HepG2 (cell line): ENCODE data around the gene APRT. TPM values are rescaled to one million over a fixed set of nuclear protein-coding genes. Genes with fewer than 3 reads are reported as not detected.

Experiments
- HCFC1 ChIP-seq: fragments of 150-350 bp; IDR thresholded peaks from 2 replicates; pipeline ENCODE4 v1.6.1; 2014; ENCODE audit warnings: low read depth, low read length
- KAT2B ChIP-seq: fragments of 150-350 bp; IDR thresholded peaks from 2 replicates; pipeline ENCODE4 v1.6.1; 2014; ENCODE audit warnings: low read depth, low read length, borderline replicate concordance
- KDM6A ChIP-seq: IDR thresholded peaks from 2 replicates; pipeline ENCODE4 v1.6.1; 2016; ENCODE audit warnings: low read depth
- MAF1 ChIP-seq: sonication (generic); formaldehyde crosslinking; IDR thresholded peaks from 2 replicates; pipeline ENCODE4 v1.5.0; 2020; ENCODE audit warnings: missing genetic modification reagents, borderline replicate concordance
- MED13 ChIP-seq: sonication (generic); formaldehyde crosslinking; IDR thresholded peaks from 2 replicates; pipeline ENCODE4 v1.5.0; 2020; ENCODE audit warnings: missing genetic modification reagents
- MLLT10 ChIP-seq: sonication (generic); formaldehyde crosslinking; IDR thresholded peaks from 2 replicates; pipeline ENCODE4 v1.4.0; 2020; ENCODE audit warnings: missing genetic modification reagents
- PAX8 ChIP-seq: sonication (generic); formaldehyde crosslinking; IDR thresholded peaks from 2 replicates; pipeline ENCODE4 v1.8.0; 2022; ENCODE audit warnings: mild to moderate bottlenecking, missing genetic modification reagents, borderline replicate concordance
- PITX1 ChIP-seq: sonication (generic); formaldehyde crosslinking; IDR thresholded peaks from 2 replicates; pipeline ENCODE4 v1.5.1; 2020; ENCODE audit warnings: mild to moderate bottlenecking, missing genetic modification reagents
- SIN3B ChIP-seq: fragments of 150-350 bp; IDR thresholded peaks from 2 replicates; pipeline ENCODE4 v1.6.1; 2014; ENCODE audit warnings: low read length
- SNRNP70 ChIP-seq: fragments of 200-400 bp; formaldehyde crosslinking; IDR thresholded peaks from 2 replicates; pipeline ENCODE4 v1.6.1; 2017; ENCODE audit warnings: mild to moderate bottlenecking, low read depth, low read length, moderate library complexity
- SP140L ChIP-seq: sonication (generic); formaldehyde crosslinking; IDR thresholded peaks from 2 replicates; pipeline ENCODE4 v1.4.0; 2020; ENCODE audit warnings: missing genetic modification reagents, borderline replicate concordance
- TBP ChIP-seq: sonication (generic); formaldehyde crosslinking; IDR thresholded peaks from 2 replicates; pipeline ENCODE4 v1.5.0; 2020; ENCODE audit warnings: missing genetic modification reagents
- ZFP1 ChIP-seq: IDR thresholded peaks from 2 replicates; pipeline ENCODE4 v1.6.1; 2016
- ZKSCAN1 ChIP-seq: fragments of 150-350 bp; IDR thresholded peaks from 2 replicates; pipeline ENCODE4 v1.6.1; 2014; ENCODE audit warnings: low read length
- ZNF354B ChIP-seq: sonication (generic); formaldehyde crosslinking; IDR thresholded peaks from 2 replicates; pipeline ENCODE4 v1.8.0; 2022; ENCODE audit warnings: mild to moderate bottlenecking, missing genetic modification reagents
- ZNF382 ChIP-seq: sonication (generic); formaldehyde crosslinking; IDR thresholded peaks from 2 replicates; pipeline ENCODE4 v1.5.0; 2020; ENCODE audit warnings: missing genetic modification reagents, mild to moderate bottlenecking, borderline replicate concordance
- ZNF512B ChIP-seq: sonication (generic); formaldehyde crosslinking; IDR thresholded peaks from 2 replicates; pipeline ENCODE4 v1.5.1; 2020; ENCODE audit warnings: missing genetic modification reagents, mild to moderate bottlenecking, borderline replicate concordance
- ZNF547 ChIP-seq: sonication (generic); formaldehyde crosslinking; IDR thresholded peaks from 2 replicates; pipeline ENCODE4 v1.5.1; 2020; ENCODE audit warnings: mild to moderate bottlenecking, missing genetic modification reagents
- ZNF574 ChIP-seq: sonication (generic); formaldehyde crosslinking; IDR thresholded peaks from 2 replicates; pipeline ENCODE4 v1.4.0; 2020; ENCODE audit warnings: missing genetic modification reagents
- ZNF7 ChIP-seq: IDR thresholded peaks from 2 replicates; pipeline ENCODE4 v1.6.1; 2016; ENCODE audit warnings: missing biosample characterization, missing genetic modification reagents
- ZSCAN25 ChIP-seq: sonication (generic); formaldehyde crosslinking; IDR thresholded peaks from 2 replicates; pipeline ENCODE4 v1.8.0; 2022; ENCODE audit warnings: mild to moderate bottlenecking, missing genetic modification reagents
- polyA plus RNA-seq, 8 experiments: library from polyadenylated mRNA; depleted of rRNA in 3 of 8; stranded (reverse) in 7 of 8; unstranded in 1 of 8; fragments of >200 nt; fragmentation: Illumina TruSeq in 4 of 8; extraction: Trizol in 4 of 8; gene quantifications; 2 replicates each; pipeline versions ENCODE4 v1.2.1 to v1.2.3, GENCODE V29; 2011 to 2016; ENCODE audit warnings: low read depth in 4 of 8, missing spikeins in 1 of 8, mixed read lengths in 1 of 8; ENCODE audit not compliant: insufficient read depth in 1 of 8
- total RNA-seq, 5 experiments: library from RNA; depleted of rRNA; stranded (reverse); fragments of >200 nt; fragmentation: Illumina TruSeq; extraction: Trizol; gene quantifications; 2 replicates each; pipeline ENCODE4 v1.2.3, GENCODE V29; 2016; ENCODE audit warnings: low read depth in 1 of 5
- TF ChIP-seq, protein P1 (sequence below): sonication (generic); formaldehyde crosslinking; IDR thresholded peaks from 2 replicates; pipeline ENCODE4 v1.8.1; 2023; ENCODE audit warnings: mild to moderate bottlenecking, moderate library complexity, missing genetic modification reagents
- TF ChIP-seq, protein P2 (sequence below): sonication (generic); formaldehyde crosslinking; IDR thresholded peaks from 2 replicates; pipeline ENCODE4 v1.4.0; 2020; ENCODE audit warnings: low read depth, mild to moderate bottlenecking, missing genetic modification reagents

APRT gene
- total and polyA plus RNA-seq, 2 of the 13 experiments (the other 11 are each of a cell fraction or from before 2014, with no cell fraction given): 155 to 242 TPM

DNA sequence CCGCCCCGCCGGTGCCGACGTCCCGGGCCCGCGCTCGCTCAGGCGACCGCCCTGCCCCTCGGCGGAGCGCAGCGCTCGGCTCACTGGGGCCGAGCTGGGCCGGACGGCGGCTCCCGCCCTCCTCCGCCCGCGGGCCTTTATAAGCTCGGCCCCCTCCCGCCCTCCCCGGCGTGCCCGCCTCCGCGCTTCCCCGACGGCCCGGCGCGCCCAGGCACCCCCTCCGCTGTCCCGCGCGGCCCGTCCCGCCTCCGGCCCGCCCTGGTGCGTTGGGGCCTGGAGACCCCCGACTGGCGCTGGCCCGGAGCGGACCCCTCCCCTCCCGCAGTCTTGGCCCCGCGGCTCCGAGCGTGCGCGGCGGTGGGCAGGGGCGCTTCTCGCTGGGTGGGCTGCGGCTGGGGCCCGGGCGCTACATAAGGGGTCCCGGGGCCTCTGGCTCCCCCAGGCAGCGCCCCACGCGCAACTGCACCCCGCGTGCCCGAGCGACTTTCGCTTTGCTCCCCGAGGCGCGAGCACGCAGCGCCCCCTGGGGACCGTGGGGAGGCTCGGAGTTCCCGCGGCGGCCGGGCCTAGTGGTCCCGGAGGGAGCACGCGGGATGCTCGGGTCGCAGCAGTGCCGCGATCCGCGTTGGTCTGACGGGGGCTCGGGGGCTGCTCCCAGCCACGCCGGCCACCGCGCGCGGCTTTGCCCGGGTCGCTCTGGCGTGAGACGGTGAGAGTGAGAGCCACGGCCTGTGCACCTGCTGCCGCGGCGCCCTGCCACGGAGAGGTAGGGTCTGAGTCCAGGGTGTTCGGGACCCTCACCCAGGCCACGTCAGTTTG is 26.4 kb downstream of the APRT start, which contains the start of gene PIEZO1 (continued):
- no peak for TF ChIP-seq ZNF512B (CRISPR knock-in tag)
- no peak for TF ChIP-seq MED13
- no peak for TF ChIP-seq TBP (CRISPR knock-in tag)
- no peak for TF ChIP-seq KDM6A
- TF ChIP-seq PITX1 (CRISPR knock-in tag): no peak
- TF ChIP-seq ZSCAN25 (CRISPR knock-in tag): peak; percentile 87
- TF ChIP-seq SNRNP70: no peak
- no peak for TF ChIP-seq PAX8 (CRISPR knock-in tag)
- TF ChIP-seq MLLT10: no peak
- 0 out of 2 replicates have a peak, but pooled peaks have one; percentile 45 for TF ChIP-seq SIN3B
- no peak for TF ChIP-seq ZFP1 (CRISPR knock-in tag)
- TF ChIP-seq ZNF354B: no peak
- TF ChIP-seq SP140L (CRISPR knock-in tag): no peak; the same call in 1 of the 2 replicates
- TF ChIP-seq MAF1 (CRISPR knock-in tag): peak; percentile 69; the same call in 1 of the 2 replicates
- TF ChIP-seq, protein P1, sequence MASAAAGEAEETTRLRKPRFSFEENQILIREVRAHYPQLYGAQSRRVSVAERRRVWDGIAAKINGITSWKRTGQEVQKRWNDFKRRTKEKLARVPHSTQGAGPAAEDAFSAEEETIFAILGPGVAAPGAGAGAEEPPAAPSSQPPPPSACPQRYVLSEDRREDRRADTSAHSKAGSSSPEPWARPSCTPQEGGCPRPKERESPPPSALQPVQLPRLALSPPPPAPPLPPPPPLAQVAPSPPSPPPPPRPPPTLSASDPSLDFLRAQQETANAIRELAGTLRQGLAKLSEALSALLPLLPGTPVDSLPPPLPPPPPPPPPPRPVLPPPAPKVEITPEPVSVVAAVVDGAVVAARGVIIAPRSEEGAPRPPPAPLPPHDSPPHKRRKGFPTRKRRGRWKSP (CRISPR knock-in tag): peak; percentile 84; the same call in 1 of the 2 replicates
- peak; percentile 79 for TF ChIP-seq ZNF574 (CRISPR knock-in tag)
- no peak for TF ChIP-seq ZNF382
- no peak for TF ChIP-seq KAT2B
- TF ChIP-seq HCFC1: no peak
- TF ChIP-seq ZKSCAN1: peak; percentile 17; the same call in 1 of the 2 replicates
- peak; percentile 94 for TF ChIP-seq ZNF547 (CRISPR knock-in tag)
- TF ChIP-seq, protein P2, sequence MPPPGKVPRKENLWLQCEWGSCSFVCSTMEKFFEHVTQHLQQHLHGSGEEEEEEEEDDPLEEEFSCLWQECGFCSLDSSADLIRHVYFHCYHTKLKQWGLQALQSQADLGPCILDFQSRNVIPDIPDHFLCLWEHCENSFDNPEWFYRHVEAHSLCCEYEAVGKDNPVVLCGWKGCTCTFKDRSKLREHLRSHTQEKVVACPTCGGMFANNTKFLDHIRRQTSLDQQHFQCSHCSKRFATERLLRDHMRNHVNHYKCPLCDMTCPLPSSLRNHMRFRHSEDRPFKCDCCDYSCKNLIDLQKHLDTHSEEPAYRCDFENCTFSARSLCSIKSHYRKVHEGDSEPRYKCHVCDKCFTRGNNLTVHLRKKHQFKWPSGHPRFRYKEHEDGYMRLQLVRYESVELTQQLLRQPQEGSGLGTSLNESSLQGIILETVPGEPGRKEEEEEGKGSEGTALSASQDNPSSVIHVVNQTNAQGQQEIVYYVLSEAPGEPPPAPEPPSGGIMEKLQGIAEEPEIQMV: peak; percentile 82
- TF ChIP-seq ZNF7 (CRISPR knock-in tag): no peak
